ENCODE results near the gene LAPTM5. TPM values are rescaled to one million over a fixed set of nuclear protein-coding genes. Genes with fewer than 3 reads are reported as not detected.
"Not testable (repeated sequence)": the region's sequence is repeated elsewhere in the genome, so short reads cannot be mapped to it uniquely, and the experiment has no call there.

The LAPTM5 gene
- total RNA-seq, 2 experiments from 2014 or later = 174 to 214 TPM

- intact Hi-C loops (cut with DNase I, micrococcal nuclease) = no loop called here
- Mint-ChIP-seq H3K4me1 (peaks cover 12% of the 10 kb centered on the region), H3K27ac (no peak overlapping the region), H3K27me3 (peaks cover 2% of the 10 kb centered on the region), H3K36me3 (ENCODE audit: low read depth) (no peaks in the 10 kb centered on the region), H3K4me3 (no peak overlapping the region), H3K9me3 (ENCODE audit: low read depth) (no peaks in the 10 kb centered on the region)
- ATAC-seq = no peak
- CTCF ChIA-PET = interaction anchor here (0.6 to 0.9 kb wide), 3 partner anchors 12 to 1358 kb away, joined by 3 to 4 read pairs (median 3); no protein-coding TSS in a partner anchor
- no peak for DNase-seq
- POLR2A ChIA-PET = no interaction called here
Measured at GRCh38 chr1:30795026-30795425, 37.5 kb upstream of the LAPTM5 start.

- intact Hi-C loops (cut with DNase I, micrococcal nuclease) = no loop called here
- Mint-ChIP-seq H3K27ac (no peak overlapping the region), H3K27me3 (peaks cover 2% of the 10 kb centered on the region), H3K4me1 (peaks cover 12% of the 10 kb centered on the region), H3K36me3 (ENCODE audit: low read depth) (no peaks in the 10 kb centered on the region), H3K9me3 (ENCODE audit: low read depth) (no peaks in the 10 kb centered on the region), H3K4me3 (no peak overlapping the region)
- POLR2A ChIA-PET = no interaction called here
- DNase-seq (no peak), ATAC-seq (no peak)
- CTCF ChIA-PET = interaction anchor here (0.7 to 1.4 kb wide), 3 partner anchors 8 to 13 kb away, joined by 3 to 6 read pairs (median 4); no protein-coding TSS in a partner anchor
Measured at GRCh38 chr1:30794260-30794659, 36.7 kb upstream of the LAPTM5 start.

DNA sequence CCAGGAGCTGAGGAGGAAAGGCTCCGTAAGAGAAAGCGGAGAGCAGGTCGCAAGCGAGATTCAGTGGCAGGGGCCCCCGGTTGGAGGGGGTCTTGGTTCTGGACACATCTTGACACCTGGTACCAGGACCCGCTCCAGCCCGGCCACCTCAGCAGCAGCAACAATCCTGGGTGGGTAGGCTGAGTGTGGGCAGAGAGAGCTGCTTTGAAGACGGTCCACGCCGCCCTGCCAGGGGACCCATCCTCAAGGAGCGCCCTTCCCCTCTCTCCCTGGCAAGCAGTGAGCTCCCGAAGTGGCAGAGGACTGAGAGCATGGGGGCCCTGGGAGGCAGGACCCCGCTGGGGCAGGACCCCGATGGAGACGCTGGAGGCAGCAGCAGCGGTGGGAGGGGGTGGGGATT, 35.6 kb upstream of the LAPTM5 start:
- H3K4me1 Mint-ChIP-seq = peaks cover 12% of the 10 kb centered on the region
- CTCF ChIA-PET = interaction anchor here (0.6 to 1.7 kb wide), 3 partner anchors 9 to 1492 kb away, joined by 3 to 6 read pairs (median 6); no protein-coding TSS in a partner anchor
- ATAC-seq = no peak
- no peak overlapping the region for H3K4me3 Mint-ChIP-seq
- no peaks in the 10 kb centered on the region for H3K36me3 Mint-ChIP-seq (ENCODE audit: low read depth)
- no peaks in the 10 kb centered on the region for H3K9me3 Mint-ChIP-seq (ENCODE audit: low read depth)
- DNase-seq = no peak
- intact Hi-C loops (cut with DNase I, micrococcal nuclease) = no loop called here
- POLR2A ChIA-PET = no interaction called here
- H3K27me3 Mint-ChIP-seq = peaks cover 6% of the 10 kb centered on the region
- no peak overlapping the region for H3K27ac Mint-ChIP-seq

GRCh38 chr1:30791868-30792267, 34.3 kb upstream of the LAPTM5 start:
- peaks cover 12% of the 10 kb centered on the region for H3K4me1 Mint-ChIP-seq
- DNase-seq (no peak), ATAC-seq (no peak)
- H3K9me3 Mint-ChIP-seq (ENCODE audit: low read depth) = no peaks in the 10 kb centered on the region
- ChIA-PET CTCF (interaction anchor here (0.5 to 2.9 kb wide), 4 partner anchors 9 to 73 kb away, joined by 3 to 12 read pairs (median 4); no protein-coding TSS in a partner anchor), POLR2A (interaction anchor here (0.6 kb wide), 1 partner anchor 558 kb away, joined by 4 read pairs; no protein-coding TSS in a partner anchor)
- H3K27me3 Mint-ChIP-seq = peaks cover 6% of the 10 kb centered on the region
- intact Hi-C loops (cut with DNase I, micrococcal nuclease) = no loop called here
- no peak overlapping the region for H3K4me3 Mint-ChIP-seq
- H3K27ac Mint-ChIP-seq = no peak overlapping the region
- no peaks in the 10 kb centered on the region for H3K36me3 Mint-ChIP-seq (ENCODE audit: low read depth)

DNA sequence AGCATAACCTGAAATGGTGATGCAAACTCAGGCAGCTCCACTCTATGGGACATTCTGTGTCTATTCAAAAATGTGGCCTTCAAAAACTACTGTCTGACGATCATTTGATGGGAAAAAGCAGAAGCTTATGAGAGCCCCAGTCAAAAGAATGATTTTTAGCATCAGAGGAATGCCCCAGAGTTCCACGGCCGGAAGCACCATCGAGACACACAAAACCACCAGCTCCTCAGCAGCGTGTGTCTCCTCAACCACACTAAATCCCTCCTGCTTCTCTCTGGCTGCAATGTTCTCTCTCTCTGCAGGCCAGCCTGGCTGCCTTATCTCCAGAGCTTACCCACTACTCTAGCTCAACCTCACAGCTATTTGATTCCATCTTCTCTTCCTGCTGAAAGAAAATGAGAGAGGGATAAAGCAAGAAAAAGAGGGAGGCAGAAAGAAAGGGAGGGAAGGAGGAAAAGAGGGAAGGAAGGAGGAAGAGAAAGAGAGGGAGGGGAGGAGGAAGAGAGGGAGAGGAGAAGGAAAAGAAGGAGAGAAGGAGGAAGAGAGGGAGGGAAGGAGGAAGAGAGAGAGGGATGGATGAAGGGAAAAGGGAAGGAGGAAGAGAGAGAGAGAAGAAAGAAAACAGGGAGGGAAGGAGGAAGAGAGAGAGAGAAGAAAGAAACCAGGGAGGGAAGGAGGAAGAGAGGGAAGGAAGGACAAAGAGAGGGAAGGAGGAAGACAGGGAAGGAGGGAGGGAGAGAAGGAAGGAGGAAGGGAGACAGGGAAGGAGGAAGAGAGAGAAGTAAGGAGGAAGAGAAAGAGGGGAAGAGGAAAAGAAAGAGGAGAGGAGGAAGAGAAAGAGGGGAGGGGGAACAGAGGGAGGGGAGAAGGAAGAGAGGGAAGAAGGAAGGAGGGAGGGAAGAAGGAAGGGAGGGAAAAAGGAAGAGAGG, 33.5 kb upstream of the LAPTM5 start:
- Mint-ChIP-seq H3K27me3 (peaks cover 6% of the 10 kb centered on the region), H3K4me3 (no peak overlapping the region), H3K4me1 (peaks cover 12% of the 10 kb centered on the region), H3K9me3 (ENCODE audit: low read depth) (no peaks in the 10 kb centered on the region), H3K27ac (no peak overlapping the region), H3K36me3 (ENCODE audit: low read depth) (no peaks in the 10 kb centered on the region)
- ChIA-PET CTCF (interaction anchor here (0.5 to 2.9 kb wide), 7 partner anchors 9 to 139 kb away, joined by 3 to 12 read pairs (median 3); no protein-coding TSS in a partner anchor), POLR2A (interaction anchor here (0.9 kb wide), 1 partner anchor 72 kb away, joined by 3 read pairs; no protein-coding TSS in a partner anchor)
- ATAC-seq (peak; percentile 64), DNase-seq (peak; percentile 26)
- intact Hi-C loops (cut with DNase I, micrococcal nuclease) = no loop called here

DNA sequence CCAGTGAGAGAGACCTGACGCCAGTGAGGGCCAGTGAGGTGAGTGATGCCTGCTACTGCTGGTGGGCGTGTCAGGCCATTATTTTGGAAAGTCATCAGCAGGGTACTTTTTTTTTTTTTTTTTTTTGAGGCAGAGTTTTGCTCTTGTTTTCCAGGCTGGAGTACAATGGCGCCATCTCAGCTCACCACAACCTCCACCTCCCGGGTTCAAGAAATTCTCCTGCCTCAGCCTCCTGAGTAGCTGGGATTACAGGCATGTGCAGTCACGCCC, 32.6 kb upstream of the LAPTM5 start:
- ATAC-seq; H3K27ac Mint-ChIP-seq; H3K36me3 Mint-ChIP-seq (ENCODE audit: low read depth); DNase-seq; H3K4me3 Mint-ChIP-seq; POLR2A ChIA-PET; intact Hi-C loops (cut with DNase I, micrococcal nuclease); H3K9me3 Mint-ChIP-seq (ENCODE audit: low read depth); H3K27me3 Mint-ChIP-seq: not testable (repeated sequence)
- peaks cover 12% of the 10 kb centered on the region for H3K4me1 Mint-ChIP-seq
- CTCF ChIA-PET = interaction anchor here (0.8 to 2.9 kb wide), 4 partner anchors 8 to 110 kb away, joined by 3 to 12 read pairs (median 6); no protein-coding TSS in a partner anchor

DNA sequence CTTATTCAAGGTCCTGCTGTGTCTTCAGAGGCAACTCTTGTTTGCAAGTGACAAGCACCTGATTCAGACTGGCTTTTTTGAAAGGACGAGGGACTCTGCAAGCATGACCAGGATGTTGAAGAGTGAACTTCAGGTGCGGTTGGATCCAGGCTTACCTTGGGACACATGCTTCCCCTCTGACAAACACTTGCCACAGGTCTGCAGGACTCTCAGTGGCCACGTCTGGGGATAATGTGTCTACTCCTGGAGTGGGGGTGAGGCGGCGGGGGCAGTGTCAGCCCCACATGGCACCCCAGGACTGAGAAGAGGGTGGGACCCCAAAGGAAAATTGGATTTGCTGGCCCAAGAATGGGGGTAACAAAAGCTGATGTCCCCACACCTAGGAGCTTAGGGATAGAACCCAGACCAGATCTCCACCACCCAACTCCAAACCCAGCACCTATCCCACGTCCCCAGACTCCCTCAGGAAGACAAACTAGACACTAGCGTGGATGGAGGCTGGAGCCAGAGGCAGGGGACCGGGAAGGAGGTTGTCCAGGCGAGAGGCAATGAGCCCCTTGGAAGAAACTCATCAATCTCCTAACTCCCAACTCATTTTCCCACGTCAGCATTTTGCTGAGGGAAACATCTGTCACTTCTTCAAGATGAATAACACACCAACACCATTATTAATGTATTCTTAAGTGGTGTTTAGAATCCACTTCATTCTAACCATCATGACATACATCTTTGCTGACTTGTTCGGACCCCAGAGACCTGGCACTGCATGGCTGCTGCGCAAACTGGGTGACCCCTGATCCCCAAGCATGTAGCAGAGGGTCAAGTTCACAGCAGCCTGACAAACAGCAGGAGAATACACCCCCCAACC, 32.0 kb upstream of the LAPTM5 start:
- no peak overlapping the region for H3K27ac Mint-ChIP-seq
- H3K4me3 Mint-ChIP-seq = no peak overlapping the region
- POLR2A ChIA-PET = no interaction called here
- intact Hi-C loops (cut with DNase I, micrococcal nuclease) = no loop called here
- no peaks in the 10 kb centered on the region for H3K36me3 Mint-ChIP-seq (ENCODE audit: low read depth)
- DNase-seq (no peak), ATAC-seq (no peak)
- H3K4me1 Mint-ChIP-seq = peaks cover 12% of the 10 kb centered on the region
- CTCF ChIA-PET = interaction anchor here (1.7 to 2.9 kb wide), 2 partner anchors 12 kb away, joined by 10 to 12 read pairs; no protein-coding TSS in a partner anchor
- H3K27me3 Mint-ChIP-seq = peaks cover 6% of the 10 kb centered on the region
- H3K9me3 Mint-ChIP-seq (ENCODE audit: low read depth) = no peaks in the 10 kb centered on the region

- H3K27ac Mint-ChIP-seq = no peak overlapping the region
- H3K36me3 Mint-ChIP-seq (ENCODE audit: low read depth) = no peaks in the 10 kb centered on the region
- ATAC-seq (no peak), DNase-seq (no peak)
- intact Hi-C loops (cut with DNase I, micrococcal nuclease) = no loop called here
- H3K27me3 Mint-ChIP-seq = peaks cover 6% of the 10 kb centered on the region
- H3K4me3 Mint-ChIP-seq = no peak overlapping the region
- H3K9me3 Mint-ChIP-seq (ENCODE audit: low read depth) = no peaks in the 10 kb centered on the region
- CTCF ChIA-PET = interaction anchor here (0.6 to 1.7 kb wide), 5 partner anchors 10 to 123 kb away, joined by 3 to 10 read pairs (median 4); no protein-coding TSS in a partner anchor
- peaks cover 12% of the 10 kb centered on the region for H3K4me1 Mint-ChIP-seq
- POLR2A ChIA-PET = no interaction called here
Measured at GRCh38 chr1:30788580-30789387, 31.2 kb upstream of the LAPTM5 start.

DNA sequence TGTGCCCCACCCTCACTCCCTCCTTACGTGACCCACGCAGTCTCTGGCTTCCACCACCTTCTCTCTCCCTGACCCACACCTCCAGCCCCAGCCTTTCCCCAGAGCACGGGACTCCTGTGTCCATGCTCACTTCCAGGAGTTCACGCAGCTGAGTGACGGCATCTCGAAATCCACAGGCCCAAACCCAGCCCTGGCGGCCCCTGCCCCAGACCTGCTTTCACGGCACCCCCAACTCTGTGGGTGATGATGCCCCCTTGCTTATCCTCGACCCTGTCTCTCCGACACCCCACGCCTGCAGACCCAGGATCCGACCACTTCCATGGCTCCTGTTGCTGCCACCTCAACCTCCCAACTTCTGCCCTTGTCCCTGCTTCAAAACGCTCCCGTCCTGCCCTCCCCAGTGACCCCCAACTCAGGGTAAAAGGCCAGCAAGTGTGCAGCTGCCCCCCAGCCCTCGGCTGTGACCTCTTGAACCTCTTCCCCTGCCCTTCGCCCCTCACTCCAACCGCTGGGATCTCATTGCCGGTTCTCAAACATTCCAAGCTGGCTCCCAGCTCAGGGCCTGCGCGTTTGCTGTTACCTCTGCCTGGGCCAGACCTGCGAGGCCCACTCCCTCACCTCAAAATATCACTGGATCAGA, 30.4 kb upstream of the LAPTM5 start:
- no peaks in the 10 kb centered on the region for H3K9me3 Mint-ChIP-seq (ENCODE audit: low read depth)
- H3K27me3 Mint-ChIP-seq = peaks cover 6% of the 10 kb centered on the region
- ATAC-seq (no peak), DNase-seq (no peak)
- H3K27ac Mint-ChIP-seq = no peak overlapping the region
- intact Hi-C loops (cut with DNase I, micrococcal nuclease) = no loop called here
- POLR2A ChIA-PET = no interaction called here
- CTCF ChIA-PET = interaction anchor here (0.6 to 1.7 kb wide), 6 partner anchors 9 to 124 kb away, joined by 3 to 10 read pairs (median 4); no protein-coding TSS in a partner anchor
- H3K4me3 Mint-ChIP-seq = no peak overlapping the region
- H3K36me3 Mint-ChIP-seq (ENCODE audit: low read depth) = no peaks in the 10 kb centered on the region
- H3K4me1 Mint-ChIP-seq = peaks cover 15% of the 10 kb centered on the region

- H3K9me3 Mint-ChIP-seq (ENCODE audit: low read depth) = no peaks in the 10 kb centered on the region
- intact Hi-C loops (cut with DNase I, micrococcal nuclease) = no loop called here
- no peak for ATAC-seq
- no peak for DNase-seq
- ChIA-PET POLR2A (no interaction called here), CTCF (interaction anchor here (1.0 to 5.9 kb wide), 2 partner anchors 15 to 123 kb away, joined by 3 to 41 read pairs; no protein-coding TSS in a partner anchor)
- H3K4me3 Mint-ChIP-seq = no peak overlapping the region
- H3K4me1 Mint-ChIP-seq = peaks cover 22% of the 10 kb centered on the region
- H3K27me3 Mint-ChIP-seq = peaks cover 4% of the 10 kb centered on the region
- H3K27ac Mint-ChIP-seq = no peak overlapping the region
- no peaks in the 10 kb centered on the region for H3K36me3 Mint-ChIP-seq (ENCODE audit: low read depth)
Measured at GRCh38 chr1:30787266-30787665, 29.7 kb upstream of the LAPTM5 start.

Measured in activated CD4-positive, alpha-beta T cell treated with anti-CD3 and anti-CD28 coated beads for 36 hours (primary cell).